ENCODE results near the gene CRY1.

The CRY1 gene

GRCh38 chr12:107129315-107129930, 36.1 kb upstream of the CRY1 start:
- no peaks in the 10 kb centered on the region for H3K27me3 ChIP-seq
- no peaks in the 10 kb centered on the region for H3K9me3 ChIP-seq (replicated peaks in 1 of 11)
- H3K4me1 ChIP-seq: peaks cover 0 to 8% (median 0%) of the 10 kb centered on the region in 10 experiments; a peak in 3 of 20 replicates
- no peaks in the 10 kb centered on the region for H3K36me3 ChIP-seq
- H3K9ac ChIP-seq: no peak overlapping the region
- no peak overlapping the region for H3K4me3 ChIP-seq
- TF ChIP-seq Cebpa-rat (IDR thresholded peaks at IDR 0.05): no peak
- no peaks in the 10 kb centered on the region; a peak in 1 of 22 replicates for H4K20me1 ChIP-seq
- H3K4me2 ChIP-seq: no peak overlapping the region
- H3K27ac ChIP-seq: no peak overlapping the region

GRCh38 chr12:107127482-107128430, 34.4 kb upstream of the CRY1 start:
- H3K4me1 ChIP-seq: peaks cover 0 to 8% (median 0%) of the 10 kb centered on the region in 10 experiments; a peak in 2 of 20 replicates
- no peaks in the 10 kb centered on the region for H3K36me3 ChIP-seq
- no peak for TF ChIP-seq Cebpa-rat (IDR thresholded peaks at IDR 0.05)
- no peak overlapping the region for H3K4me2 ChIP-seq
- H3K27ac ChIP-seq: no peak overlapping the region
- no peaks in the 10 kb centered on the region for H3K27me3 ChIP-seq
- peaks cover 0 to 6% (median 4%) of the 10 kb centered on the region in 11 experiments; a peak in 4 of 22 replicates for H3K9me3 ChIP-seq (replicated peaks in 1 of 11)
- no peak overlapping the region for H3K9ac ChIP-seq
- no peaks in the 10 kb centered on the region; a peak in 1 of 22 replicates for H4K20me1 ChIP-seq
- H3K4me3 ChIP-seq: no peak overlapping the region

- Histone ChIP-seq H3K27ac (no peak overlapping the region), H3K4me2 (no peak overlapping the region)
- TF ChIP-seq Cebpa-rat (IDR thresholded peaks at IDR 0.05): no peak
Measured at GRCh38 chr12:107126796-107127481, 33.6 kb upstream of the CRY1 start.

GRCh38 chr12:107125833-107126232, 32.5 kb upstream of the CRY1 start:
- H3K27ac ChIP-seq: no peak overlapping the region
- no peak for TF ChIP-seq Cebpa-rat (IDR thresholded peaks at IDR 0.05)
- no peaks in the 10 kb centered on the region; a peak in 1 of 22 replicates for H4K20me1 ChIP-seq
- peaks cover 0 to 8% (median 0%) of the 10 kb centered on the region in 10 experiments; a peak in 2 of 20 replicates for H3K4me1 ChIP-seq
- H3K4me3 ChIP-seq: no peak overlapping the region
- H3K4me2 ChIP-seq: no peak overlapping the region
- H3K9me3 ChIP-seq (replicated peaks in 1 of 11): peaks cover 0 to 6% (median 4%) of the 10 kb centered on the region in 11 experiments; a peak in 4 of 22 replicates
- no peak overlapping the region for H3K9ac ChIP-seq
- no peaks in the 10 kb centered on the region for H3K27me3 ChIP-seq
- no peaks in the 10 kb centered on the region for H3K36me3 ChIP-seq

More at GRCh38 chr12:107126796-107127481, 33.6 kb upstream of the CRY1 start:
- H4K20me1 ChIP-seq: no peaks in the 10 kb centered on the region; a peak in 1 of 22 replicates
- H3K9me3 ChIP-seq (replicated peaks in 1 of 11): peaks cover 0 to 6% (median 4%) of the 10 kb centered on the region in 11 experiments; a peak in 4 of 22 replicates
- H3K27me3 ChIP-seq: no peaks in the 10 kb centered on the region
- H3K4me3 ChIP-seq: no peak overlapping the region
- peaks cover 0 to 8% (median 0%) of the 10 kb centered on the region in 10 experiments; a peak in 2 of 20 replicates for H3K4me1 ChIP-seq
- H3K9ac ChIP-seq: no peak overlapping the region
- no peaks in the 10 kb centered on the region for H3K36me3 ChIP-seq

- H3K36me3 ChIP-seq: no peaks in the 10 kb centered on the region
- H3K4me1 ChIP-seq: peaks cover 0 to 8% (median 0%) of the 10 kb centered on the region in 10 experiments; a peak in 2 of 20 replicates
- H3K4me2 ChIP-seq: no peak overlapping the region
- peaks cover 0 to 6% (median 4%) of the 10 kb centered on the region in 11 experiments; a peak in 4 of 22 replicates for H3K9me3 ChIP-seq (replicated peaks in 1 of 11)
- no peak for TF ChIP-seq Cebpa-rat (IDR thresholded peaks at IDR 0.05)
- H3K27me3 ChIP-seq: no peaks in the 10 kb centered on the region
- H3K4me3 ChIP-seq: no peak overlapping the region
- no peaks in the 10 kb centered on the region; a peak in 1 of 22 replicates for H4K20me1 ChIP-seq
- no peak overlapping the region for H3K27ac ChIP-seq
- no peak overlapping the region for H3K9ac ChIP-seq
Measured at GRCh38 chr12:107122452-107122958, 29.2 kb upstream of the CRY1 start.

GRCh38 chr12:107119091-107119490, 25.7 kb upstream of the CRY1 start:
- Histone ChIP-seq H3K4me3 (no peak overlapping the region), H3K9ac (no peak overlapping the region), H3K4me2 (no peak overlapping the region), H3K27me3 (no peaks in the 10 kb centered on the region), H3K9me3 (replicated peaks in 1 of 11) (peaks cover 0 to 6% (median 4%) of the 10 kb centered on the region in 11 experiments; a peak in 4 of 22 replicates), H3K36me3 (no peaks in the 10 kb centered on the region), H3K4me1 (peaks cover 0 to 14% (median 11%) of the 10 kb centered on the region in 10 experiments; a peak in 12 of 20 replicates), H4K20me1 (no peaks in the 10 kb centered on the region), H3K27ac (no peak overlapping the region)
- TF ChIP-seq Cebpa-rat (IDR thresholded peaks at IDR 0.05): no peak

- H3K9ac ChIP-seq: no peak overlapping the region
- peaks cover 0 to 14% (median 11%) of the 10 kb centered on the region in 10 experiments; a peak in 12 of 20 replicates for H3K4me1 ChIP-seq
- no peak overlapping the region for H3K27ac ChIP-seq
- H3K4me2 ChIP-seq: no peak overlapping the region
- no peaks in the 10 kb centered on the region for H3K36me3 ChIP-seq
- H3K4me3 ChIP-seq: no peak overlapping the region
- no peaks in the 10 kb centered on the region for H3K27me3 ChIP-seq
- no peak for TF ChIP-seq Cebpa-rat (IDR thresholded peaks at IDR 0.05)
- peaks cover 0 to 5% (median 3%) of the 10 kb centered on the region in 11 experiments; a peak in 4 of 22 replicates for H3K9me3 ChIP-seq (replicated peaks in 1 of 11)
- no peaks in the 10 kb centered on the region for H4K20me1 ChIP-seq
Measured at GRCh38 chr12:107118624-107119023, 25.3 kb upstream of the CRY1 start.

GRCh38 chr12:107115119-107115518, 21.8 kb upstream of the CRY1 start:
- peak overlapping the region in 7 of 11 experiments; percentile 14 to 45 (median 29); a peak in 14 of 22 replicates for H3K4me2 ChIP-seq
- TF ChIP-seq Cebpa-rat (IDR thresholded peaks at IDR 0.05): no peak
- H3K36me3 ChIP-seq: no peaks in the 10 kb centered on the region
- no peak overlapping the region for H3K9ac ChIP-seq
- H4K20me1 ChIP-seq: no peaks in the 10 kb centered on the region
- no peaks in the 10 kb centered on the region for H3K27me3 ChIP-seq
- H3K9me3 ChIP-seq (replicated peaks in 1 of 11): no peaks in the 10 kb centered on the region
- H3K27ac ChIP-seq: no peak overlapping the region
- H3K4me3 ChIP-seq: no peak overlapping the region
- H3K4me1 ChIP-seq: peaks cover 0 to 14% (median 11%) of the 10 kb centered on the region in 10 experiments; a peak in 12 of 20 replicates

All from BLaER1 treated with 17β-estradiol and CSF1 and Interleukin-3, amounts not matched to agents 10 nM and 100 nM (cell line).